HG02870 (cell line): ENCODE data around the gene NKX6-1.
A peak's percentile ranks its signal among the peaks of the same experiment; 100 is the strongest.

Experiments
- ATAC-seq: cut with Tn5 transposase; IDR thresholded peaks from one replicate; pipeline ENCODE4 v1.9.1; 2021; ENCODE audit warnings: mild to moderate bottlenecking, moderate library complexity; ENCODE audit not compliant: unreplicated experiment

NKX6-1 gene

GRCh38 chr4:84498935-84499623, at the start of gene NKX6-1:
NKX6-1 (minus strand) TSS chr4:84499292; CDS start chr4:84498228, 1,064 bp downstream.
- ATAC-seq: no peak

- no peak for ATAC-seq
Measured at GRCh38 chr4:84547211-84547610, 48.1 kb upstream of the NKX6-1 start.

DNA sequence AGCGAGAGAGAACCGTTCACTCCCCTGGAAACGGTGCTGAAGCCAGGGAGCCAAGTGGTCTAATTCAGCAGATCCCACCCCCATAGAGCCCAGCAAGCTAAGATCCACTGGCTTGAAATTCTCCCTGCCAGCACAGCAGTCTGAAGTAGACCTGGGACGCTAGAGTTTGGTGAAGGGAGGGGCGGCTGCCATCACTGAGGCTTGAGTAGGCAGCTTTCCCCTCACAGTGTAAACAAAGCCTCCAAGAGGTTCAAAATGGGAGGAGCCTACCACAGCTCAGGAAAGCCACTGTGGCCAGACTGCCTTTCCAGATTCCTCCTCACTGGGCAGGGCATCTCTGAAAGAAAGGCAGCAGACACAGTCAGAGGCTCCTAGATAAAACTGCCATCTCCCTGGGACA, 46.0 kb upstream of the NKX6-1 start:
- no peak for ATAC-seq

DNA sequence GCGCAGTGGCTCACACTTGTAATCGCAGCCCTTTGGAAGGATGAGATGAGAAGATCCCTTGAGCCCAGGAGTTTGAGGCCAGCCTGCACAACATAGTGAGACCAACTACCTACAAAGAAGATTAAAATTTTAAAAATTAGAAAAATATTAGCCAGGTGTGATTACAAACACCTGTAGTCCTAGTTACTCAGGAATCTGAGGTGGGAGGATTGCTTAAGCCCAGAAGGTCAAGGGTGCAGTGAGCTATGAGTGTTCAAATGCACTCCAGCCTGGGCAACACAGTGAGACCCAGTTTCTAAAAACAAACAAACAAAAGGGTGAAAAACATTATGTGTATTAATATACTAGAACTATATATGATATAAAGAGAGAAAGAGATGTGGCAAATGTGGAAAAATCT, 36.8 kb upstream of the NKX6-1 start:
- no peak for ATAC-seq

- ATAC-seq: no peak
Measured at GRCh38 chr4:84531689-84532088, 32.6 kb upstream of the NKX6-1 start.

DNA sequence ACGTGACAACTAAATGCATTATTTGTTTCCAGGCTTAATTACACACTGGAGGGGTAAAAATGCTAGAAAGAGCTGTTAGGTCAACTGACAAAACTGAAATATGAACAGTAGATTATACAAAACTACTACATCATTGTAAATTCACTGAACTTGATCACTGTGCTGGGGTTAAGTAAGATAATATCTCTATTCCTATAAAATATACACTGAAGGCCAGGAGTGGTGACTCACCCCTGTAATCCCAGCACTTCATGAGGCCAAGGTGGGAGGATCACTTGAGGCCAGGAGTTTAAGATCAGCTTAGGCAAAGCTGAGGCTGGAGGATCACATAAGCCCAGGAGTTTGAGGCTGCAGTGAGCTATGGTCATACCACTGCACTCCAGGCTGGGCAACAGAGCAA, 31.8 kb upstream of the NKX6-1 start:
- ATAC-seq: no peak

DNA sequence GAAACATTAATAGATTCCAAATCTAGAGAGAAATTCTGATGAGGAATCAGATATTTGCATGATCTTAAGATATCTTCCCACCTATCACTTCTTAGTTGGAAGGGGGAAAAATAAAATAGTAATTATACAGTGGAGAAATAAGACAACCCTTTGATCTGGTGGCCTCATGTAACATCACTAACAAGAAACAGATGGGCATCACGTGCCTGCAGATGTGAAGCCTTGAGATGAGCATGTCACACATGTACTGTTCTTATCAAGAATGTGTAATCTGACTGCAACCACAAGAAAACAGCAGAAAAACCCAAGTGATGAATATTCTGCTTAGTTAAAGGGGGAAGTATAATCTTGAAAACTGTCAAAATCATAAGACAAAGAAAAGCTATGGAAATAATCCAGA, 31.4 kb upstream of the NKX6-1 start:
- ATAC-seq: no peak

DNA sequence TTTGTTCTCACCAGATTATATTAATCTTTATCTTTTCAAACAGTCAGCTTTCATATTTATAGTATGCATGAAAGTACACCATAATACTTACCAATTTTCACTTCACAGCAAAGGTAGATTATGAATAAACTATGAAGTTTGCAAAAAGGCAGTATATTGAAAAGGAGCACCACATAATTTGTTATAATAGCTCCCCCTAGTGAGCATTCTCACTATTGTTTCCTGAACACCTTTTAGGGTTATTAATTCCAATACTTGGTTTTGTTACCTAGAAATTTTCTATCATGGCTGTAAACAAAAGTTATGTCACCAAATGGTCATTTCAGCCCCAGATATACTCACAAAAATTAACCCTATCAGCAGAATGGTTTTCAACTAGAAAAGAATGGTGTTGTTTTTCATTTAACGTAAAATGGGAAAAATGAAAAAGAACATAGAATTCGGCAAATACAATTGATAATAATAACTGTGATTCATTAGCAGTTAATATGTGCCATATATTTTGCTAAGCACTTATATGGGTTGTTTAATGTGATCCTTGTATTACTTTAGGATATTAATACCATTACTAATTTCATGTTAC, 30.2 kb upstream of the NKX6-1 start:
- ATAC-seq: peak; percentile 68

DNA sequence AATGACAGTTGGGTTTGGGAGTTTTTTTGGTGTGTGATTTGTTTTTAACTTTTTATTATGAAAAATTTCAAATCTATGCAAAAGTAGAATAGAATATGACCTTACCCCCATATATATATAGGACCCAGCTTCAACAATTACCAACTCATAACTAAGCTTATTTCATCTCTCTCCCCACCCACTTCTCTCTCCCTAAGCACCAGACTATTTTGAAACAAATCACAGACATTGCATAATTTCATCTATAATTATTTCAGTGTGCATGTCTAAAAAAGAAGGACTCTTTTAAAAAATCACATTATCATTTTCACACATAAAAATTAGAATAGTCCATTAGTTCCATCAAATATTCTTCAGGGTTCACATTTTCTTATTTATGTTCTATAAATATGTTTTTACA, 28.3 kb upstream of the NKX6-1 start:
- no peak for ATAC-seq

GRCh38 chr4:84515075-84515474, 16.0 kb upstream of the NKX6-1 start:
- no peak for ATAC-seq

- no peak for ATAC-seq
Measured at GRCh38 chr4:84512277-84512676, 13.2 kb upstream of the NKX6-1 start.

DNA sequence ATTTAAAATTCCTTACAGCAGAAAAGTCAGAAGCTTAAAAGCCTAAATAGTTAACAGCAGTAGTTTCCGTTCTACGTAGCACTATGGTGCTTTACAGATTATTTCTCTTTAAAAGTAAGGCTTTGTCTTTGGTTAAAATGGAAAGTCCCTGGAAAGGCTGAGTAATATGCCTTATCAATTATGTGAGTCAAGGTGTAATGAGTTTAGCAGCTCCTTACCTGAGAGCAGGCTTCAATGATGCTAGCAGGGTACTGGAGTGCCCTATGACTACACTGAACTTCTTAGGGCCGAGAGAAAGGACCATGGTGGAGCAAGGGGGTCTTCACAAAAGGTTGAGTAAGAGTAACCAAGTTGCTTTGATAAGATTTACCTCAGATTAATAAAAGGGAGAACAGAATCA, 12.6 kb upstream of the NKX6-1 start:
- no peak for ATAC-seq

- no peak for ATAC-seq
Measured at GRCh38 chr4:84507941-84508340, 8.8 kb upstream of the NKX6-1 start.

GRCh38 chr4:84504821-84505220, 5.7 kb upstream of the NKX6-1 start:
- no peak for ATAC-seq

GRCh38 chr4:84503495-84504437, 4.7 kb upstream of the NKX6-1 start:
- ATAC-seq: peak; percentile 92

DNA sequence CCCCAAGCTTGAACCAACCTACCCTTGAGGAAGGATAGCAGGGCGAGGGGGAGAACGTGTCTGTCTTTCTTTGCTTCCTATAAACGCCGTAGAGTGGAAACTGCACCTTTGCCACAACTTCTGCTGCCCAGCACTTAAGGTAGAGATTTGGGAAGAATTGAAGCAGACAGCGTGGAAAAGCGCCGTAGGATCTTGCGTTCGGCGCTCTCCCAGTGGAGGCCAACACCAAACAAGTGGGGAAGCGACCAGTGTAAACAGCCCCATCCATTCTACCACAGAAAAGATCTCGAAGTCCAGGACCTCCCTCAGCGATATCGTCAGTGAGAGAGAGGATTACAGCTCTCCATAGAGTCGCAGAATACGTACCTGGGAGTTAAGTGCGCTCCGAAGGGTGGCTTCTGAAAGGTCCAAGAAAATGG, 3.9 kb upstream of the NKX6-1 start:
- ATAC-seq: no peak

GRCh38 chr4:84502333-84502954, 3.4 kb upstream of the NKX6-1 start:
- ATAC-seq: no peak

- ATAC-seq: no peak
Measured at GRCh38 chr4:84501721-84502267, 2.7 kb upstream of the NKX6-1 start.

GRCh38 chr4:84501202-84501503, 2.1 kb upstream of the NKX6-1 start:
- ATAC-seq: no peak

DNA sequence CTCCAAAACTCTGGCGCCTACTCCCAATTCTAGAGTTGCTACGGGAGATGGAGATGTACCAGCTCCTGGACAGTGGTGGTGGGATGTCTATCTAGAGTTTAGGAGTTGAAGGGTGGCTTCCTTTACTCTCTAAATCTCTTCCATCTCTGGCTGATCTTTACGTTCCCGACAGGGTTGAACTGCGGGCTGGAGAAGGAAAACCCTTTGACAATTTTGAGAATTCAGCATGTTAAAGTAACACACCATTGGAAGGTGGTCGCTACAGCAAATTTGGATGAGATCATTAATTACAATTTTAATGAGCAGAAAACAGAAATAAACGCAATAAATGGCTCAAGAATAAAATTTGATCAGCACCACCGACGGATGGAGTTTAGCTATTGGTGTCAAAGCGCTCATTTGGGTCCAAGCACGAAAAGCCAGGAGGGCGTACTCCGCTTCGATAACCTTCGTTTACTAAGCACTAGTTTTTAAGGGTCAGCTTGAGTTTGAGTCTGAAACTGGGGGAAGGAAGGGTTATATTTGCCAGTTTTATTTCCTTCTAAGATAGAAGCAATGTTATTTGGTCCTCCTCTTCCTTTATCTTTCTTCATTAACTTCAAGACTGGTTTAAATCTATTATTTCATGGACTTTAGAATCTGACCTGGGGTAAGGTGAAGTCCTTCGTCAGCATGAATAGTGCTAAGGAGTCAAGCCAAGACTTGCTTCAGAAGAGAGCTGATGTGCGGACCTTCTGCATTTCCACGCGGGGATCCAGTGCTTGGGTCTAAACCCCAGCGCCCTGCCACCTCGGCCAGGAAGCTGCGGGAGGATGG, 1.5 kb upstream of the NKX6-1 start:
- ATAC-seq: no peak
